ENCODE data around the gene NNMT. TPM values are rescaled to one million over a fixed set of nuclear protein-coding genes. Genes with fewer than 3 reads are reported as not detected.

Gene NNMT
- polyA plus RNA-seq, 1 of the 3 experiments (the other 2 are of a cell fraction) = 84.6 TPM

DNA sequence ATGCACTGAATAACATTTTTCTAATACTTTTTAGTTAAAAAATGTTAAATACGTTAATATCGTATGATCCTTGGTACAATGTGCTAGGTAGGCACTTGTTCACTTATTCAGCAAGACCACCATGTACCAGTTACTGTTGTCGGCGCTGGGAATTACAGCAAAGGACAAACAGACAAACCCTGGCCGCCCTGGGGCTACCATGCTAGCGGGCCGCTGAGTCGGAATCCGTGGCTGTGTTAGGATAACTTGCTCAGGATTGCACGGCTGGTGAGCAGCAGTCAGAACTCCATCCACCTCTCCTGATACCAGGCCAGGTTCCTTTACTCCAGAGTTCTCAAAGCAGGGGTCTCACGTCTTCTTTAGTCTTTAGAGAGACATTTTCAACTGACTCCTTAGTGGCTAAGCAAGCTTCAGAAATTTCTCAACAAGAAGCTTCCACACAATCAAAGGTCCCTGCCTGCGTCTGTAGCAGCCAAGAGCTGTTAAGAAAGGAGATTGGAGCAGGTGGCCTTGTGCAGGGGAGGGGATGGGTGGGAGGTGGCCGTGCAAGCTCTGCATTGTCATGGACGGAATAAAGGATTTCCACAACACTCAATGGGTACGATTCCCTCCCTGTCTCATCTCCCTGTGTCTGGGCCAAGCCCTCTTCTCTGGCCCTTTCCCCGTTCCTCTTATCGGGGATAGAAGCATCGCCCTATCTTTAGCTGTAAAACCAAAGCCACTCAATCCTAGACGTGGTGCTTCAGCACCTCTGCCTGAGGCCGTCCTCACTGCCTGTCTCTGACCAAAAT is 39.8 kb upstream of the NNMT start:
- H4K20me1 ChIP-seq (ENCODE audit: insufficient read depth) = no peaks in the 10 kb centered on the region
- no peaks in the 10 kb centered on the region for H3K79me2 ChIP-seq (ENCODE audit: insufficient read depth)
- peaks cover 13% of the 10 kb centered on the region for H3K27me3 ChIP-seq (ENCODE audit: insufficient read depth)
- no peak overlapping the region for H3K4me3 ChIP-seq (ENCODE audit: low read depth in 2 of 2, low read length in 1 of 2)
- no peak for DNase-seq
- WGBS (ENCODE audit: low lambda C conversion rate) = 63% methylated on average over 18 of the region's 20 CpGs
- no peaks in the 10 kb centered on the region for H3K9me3 ChIP-seq
- POLR2A ChIA-PET = no interaction called here
- H3F3A ChIP-seq (replicated peaks; ENCODE audit: insufficient read depth) = no peaks in the 10 kb centered on the region
- no peaks in the 10 kb centered on the region; a peak in 1 of 4 replicates for H3K4me1 ChIP-seq (ENCODE audit: control insufficient read depth in 1 of 2, insufficient read depth in 2 of 2, low read depth in 1 of 2, low read length in 1 of 2)
- no peaks in the 10 kb centered on the region for H3K36me3 ChIP-seq (replicated peaks in 1 of 2; ENCODE audit: control insufficient read depth in 1 of 2, insufficient read depth in 2 of 2, low read length in 1 of 2)
- H3K9me2 ChIP-seq = no peaks in the 10 kb centered on the region
- no peak overlapping the region for H3K27ac ChIP-seq (ENCODE audit: low read depth in 2 of 2, low read length in 1 of 2)
- no peak overlapping the region for H3K9ac ChIP-seq
- H2AFZ ChIP-seq (ENCODE audit: low read depth) = no peak overlapping the region
- H3K4me2 ChIP-seq = no peak overlapping the region
- TF ChIP-seq TAF1 (IDR thresholded peaks at IDR 0.05; ENCODE audit: borderline replicate concordance, low read depth, low read length) = no peak
- TF ChIP-seq CHD2 (IDR thresholded peaks at IDR 0.05; ENCODE audit: low read length, partially characterized antibody) = no peak
- TF ChIP-seq SIN3A (IDR thresholded peaks at IDR 0.05; ENCODE audit: borderline replicate concordance, low read depth, low read length) = no peak
- TF ChIP-seq YY1 (IDR thresholded peaks at IDR 0.05; ENCODE audit: low read depth) = no peak
- CTCF ChIA-PET = interaction anchor here (0.9 to 11.8 kb wide), 4 partner anchors 10 to 482 kb away, joined by 3 to 445 read pairs (median 166); no protein-coding TSS in a partner anchor

DNA sequence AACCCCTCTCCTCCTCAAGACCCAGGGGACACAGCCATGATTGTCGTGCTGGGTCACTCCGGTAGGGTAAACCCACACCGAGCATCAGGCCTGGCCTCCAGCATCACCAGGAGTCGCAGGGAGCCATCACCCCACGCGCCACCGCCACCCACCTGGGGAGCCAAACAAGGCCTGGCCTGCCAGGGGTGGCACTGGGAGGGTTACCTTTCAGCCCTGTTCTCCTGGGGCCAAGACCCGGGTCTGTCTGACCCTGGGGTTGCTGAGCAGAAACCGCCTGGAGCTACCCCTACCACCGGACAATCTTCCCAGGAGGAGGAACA is 39.3 kb upstream of the NNMT start:
- H4K20me1 ChIP-seq (ENCODE audit: insufficient read depth) = no peaks in the 10 kb centered on the region
- no peaks in the 10 kb centered on the region for H3K9me3 ChIP-seq
- H3K4me1 ChIP-seq (ENCODE audit: control insufficient read depth in 1 of 2, insufficient read depth in 2 of 2, low read depth in 1 of 2, low read length in 1 of 2) = no peaks in the 10 kb centered on the region; a peak in 1 of 4 replicates
- DNase-seq = no peak
- POLR2A ChIA-PET = no interaction called here
- no peak overlapping the region for H3K4me2 ChIP-seq
- no peaks in the 10 kb centered on the region for H3K9me2 ChIP-seq
- WGBS (ENCODE audit: low lambda C conversion rate) = 31% methylated on average over 3 of the region's 10 CpGs
- no peak overlapping the region for H3K4me3 ChIP-seq (ENCODE audit: low read depth in 2 of 2, low read length in 1 of 2)
- H2AFZ ChIP-seq (ENCODE audit: low read depth) = no peak overlapping the region
- H3K27me3 ChIP-seq (ENCODE audit: insufficient read depth) = peaks cover 13% of the 10 kb centered on the region
- H3K36me3 ChIP-seq (replicated peaks in 1 of 2; ENCODE audit: control insufficient read depth in 1 of 2, insufficient read depth in 2 of 2, low read length in 1 of 2) = no peaks in the 10 kb centered on the region
- CTCF ChIA-PET = interaction anchor here (0.9 to 11.8 kb wide), 7 partner anchors 10 to 483 kb away, joined by 3 to 445 read pairs (median 143); no protein-coding TSS in a partner anchor
- no peaks in the 10 kb centered on the region for H3F3A ChIP-seq (replicated peaks; ENCODE audit: insufficient read depth)
- no peak overlapping the region for H3K27ac ChIP-seq (ENCODE audit: low read depth in 2 of 2, low read length in 1 of 2)
- no peak overlapping the region for H3K9ac ChIP-seq
- H3K79me2 ChIP-seq (ENCODE audit: insufficient read depth) = no peaks in the 10 kb centered on the region
- TF ChIP-seq MXI1 (IDR thresholded peaks at IDR 0.05; ENCODE audit: low read depth, low read length) (no peak), MEF2A (IDR thresholded peaks at IDR 0.05; ENCODE audit: borderline replicate concordance, low read depth) (no peak)
- TF ChIP-seq, protein P1, sequence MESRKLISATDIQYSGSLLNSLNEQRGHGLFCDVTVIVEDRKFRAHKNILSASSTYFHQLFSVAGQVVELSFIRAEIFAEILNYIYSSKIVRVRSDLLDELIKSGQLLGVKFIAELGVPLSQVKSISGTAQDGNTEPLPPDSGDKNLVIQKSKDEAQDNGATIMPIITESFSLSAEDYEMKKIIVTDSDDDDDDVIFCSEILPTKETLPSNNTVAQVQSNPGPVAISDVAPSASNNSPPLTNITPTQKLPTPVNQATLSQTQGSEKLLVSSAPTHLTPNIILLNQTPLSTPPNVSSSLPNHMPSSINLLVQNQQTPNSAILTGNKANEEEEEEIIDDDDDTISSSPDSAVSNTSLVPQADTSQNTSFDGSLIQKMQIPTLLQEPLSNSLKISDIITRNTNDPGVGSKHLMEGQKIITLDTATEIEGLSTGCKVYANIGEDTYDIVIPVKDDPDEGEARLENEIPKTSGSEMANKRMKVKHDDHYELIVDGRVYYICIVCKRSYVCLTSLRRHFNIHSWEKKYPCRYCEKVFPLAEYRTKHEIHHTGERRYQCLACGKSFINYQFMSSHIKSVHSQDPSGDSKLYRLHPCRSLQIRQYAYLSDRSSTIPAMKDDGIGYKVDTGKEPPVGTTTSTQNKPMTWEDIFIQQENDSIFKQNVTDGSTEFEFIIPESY (IDR thresholded peaks at IDR 0.05; ENCODE audit: borderline replicate concordance, low read depth) = no peak
